HG03442 (cell line): ENCODE results near the gene ENO1.
"Not testable (repeated sequence)": the region's sequence is repeated elsewhere in the genome, so short reads cannot be mapped to it uniquely, and the experiment has no call there.

Experiments used
- ATAC-seq: cut with Tn5 transposase; IDR thresholded peaks from one replicate; pipeline ENCODE4 v1.9.1; 2021; ENCODE audit warnings: mild to moderate bottlenecking, moderate library complexity; ENCODE audit not compliant: unreplicated experiment

The ENO1 gene

GRCh38 chr1:8848663-8849386 is 29.7 kb downstream of the ENO1 start:
- ATAC-seq = no peak

DNA sequence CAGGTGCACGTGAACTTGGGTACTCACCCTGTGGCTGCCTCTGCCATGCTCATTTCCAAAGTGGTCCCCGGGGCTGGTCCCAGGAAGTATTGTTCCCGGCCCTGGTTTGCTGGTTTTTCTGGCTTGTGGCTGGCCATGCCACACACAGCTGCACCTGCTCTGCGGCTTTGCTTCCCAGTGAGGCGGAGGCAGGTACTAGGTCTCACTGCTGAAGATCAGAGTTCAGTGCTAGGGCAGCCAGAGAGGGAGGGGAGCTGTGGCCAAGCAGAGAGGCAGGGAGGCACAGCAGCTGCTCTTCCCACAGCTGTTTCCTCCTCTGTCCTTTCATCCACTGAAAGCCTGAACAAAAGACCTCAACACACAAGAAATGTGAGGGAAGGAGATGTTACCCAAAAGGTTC is 30.5 kb downstream of the ENO1 start:
- no peak for ATAC-seq

- ATAC-seq = no peak
These were observed 32.2 kb downstream of the ENO1 start for GRCh38 chr1:8846263-8846662.

GRCh38 chr1:8845104-8846097 is 33.1 kb downstream of the ENO1 start:
- no peak for ATAC-seq

DNA sequence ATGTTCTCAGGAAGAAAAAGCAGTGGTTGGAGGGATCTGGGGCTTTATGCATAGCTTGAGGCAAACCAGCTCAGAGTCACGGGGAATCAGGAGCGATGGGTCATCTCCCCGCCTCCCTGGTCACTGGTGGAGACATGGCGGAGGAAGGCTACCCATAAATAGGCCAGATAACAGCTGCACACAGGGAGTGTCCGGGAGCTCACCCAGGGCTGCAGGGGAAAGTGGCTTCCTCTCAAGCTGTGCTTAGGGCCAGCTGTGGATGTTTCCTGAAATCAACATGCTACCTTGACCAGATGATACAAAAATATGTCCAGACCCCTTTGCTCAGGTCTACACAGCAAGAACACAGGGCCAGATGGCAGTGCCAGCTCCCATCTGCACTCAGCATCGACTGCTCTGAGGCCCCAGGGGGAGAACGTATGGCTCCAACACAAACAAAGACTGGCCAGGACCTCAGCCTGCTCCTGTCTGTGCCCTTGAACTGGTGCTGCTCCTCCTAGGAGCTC is 33.9 kb downstream of the ENO1 start:
- ATAC-seq = no peak

- ATAC-seq = no peak
These were observed 37.1 kb downstream of the ENO1 start for GRCh38 chr1:8841395-8841794.

GRCh38 chr1:8839990-8840389 is 38.5 kb downstream of the ENO1 start:
- ATAC-seq = no peak

DNA sequence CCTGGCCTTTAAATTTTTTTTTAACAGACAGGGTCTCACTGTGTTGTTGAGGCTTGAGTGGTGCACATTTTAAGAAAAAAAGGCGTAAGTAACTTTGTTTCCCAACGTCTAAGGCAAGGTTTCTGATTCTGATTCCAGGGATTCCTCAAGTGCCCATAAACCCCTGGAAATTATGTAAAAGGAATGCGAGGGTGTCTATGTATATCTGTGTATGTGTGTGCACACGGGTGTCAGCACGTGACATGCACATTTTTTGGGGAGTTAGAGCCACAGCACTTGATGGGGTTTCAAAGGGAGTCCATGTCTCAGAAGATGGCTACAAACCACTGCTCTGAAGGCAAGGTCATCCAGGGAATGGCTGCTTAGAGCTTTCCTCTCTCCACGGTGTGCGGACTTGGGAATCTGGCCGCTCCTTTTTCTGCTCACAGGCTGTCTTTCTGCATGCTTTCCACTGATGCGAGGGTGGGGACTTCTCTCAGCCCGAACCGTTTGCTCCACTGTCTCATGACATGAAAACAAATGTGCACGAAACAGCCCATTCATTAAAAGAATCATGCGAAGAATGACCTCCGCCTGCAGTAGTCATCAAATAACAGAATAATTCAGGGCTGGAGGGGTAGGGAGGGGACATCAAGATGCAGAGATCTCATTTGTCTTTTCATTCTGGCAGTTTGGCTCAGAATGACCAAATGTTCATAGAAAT is 42.4 kb downstream of the ENO1 start:
- ATAC-seq = no peak

DNA sequence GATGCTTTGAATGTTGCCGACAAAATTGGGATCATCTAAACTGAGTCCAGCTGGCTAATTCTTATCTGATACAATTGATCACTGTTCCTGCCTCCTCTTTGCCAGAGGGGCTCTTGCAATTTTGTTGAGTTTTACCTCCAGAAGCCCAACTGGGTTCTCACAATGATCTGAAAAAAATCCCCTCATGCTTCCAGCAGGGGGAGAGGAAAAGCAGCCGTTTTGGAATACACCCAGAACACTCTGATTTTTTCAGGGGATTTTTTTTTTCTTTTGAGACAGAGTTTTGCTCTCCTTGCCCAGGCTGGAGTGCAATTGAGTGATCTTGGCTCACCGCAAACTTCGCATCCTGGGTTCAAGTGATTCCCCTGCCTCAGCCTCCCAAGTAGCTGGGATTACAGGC is 47.1 kb downstream of the ENO1 start:
- ATAC-seq = no peak

- not testable (repeated sequence) for ATAC-seq
These were observed 47.8 kb downstream of the ENO1 start for GRCh38 chr1:8830732-8831131.

GRCh38 chr1:8825985-8826481 is 52.5 kb downstream of the ENO1 start:
- no peak for ATAC-seq

GRCh38 chr1:8823295-8823664 is 55.2 kb downstream of the ENO1 start:
- no peak for ATAC-seq

DNA sequence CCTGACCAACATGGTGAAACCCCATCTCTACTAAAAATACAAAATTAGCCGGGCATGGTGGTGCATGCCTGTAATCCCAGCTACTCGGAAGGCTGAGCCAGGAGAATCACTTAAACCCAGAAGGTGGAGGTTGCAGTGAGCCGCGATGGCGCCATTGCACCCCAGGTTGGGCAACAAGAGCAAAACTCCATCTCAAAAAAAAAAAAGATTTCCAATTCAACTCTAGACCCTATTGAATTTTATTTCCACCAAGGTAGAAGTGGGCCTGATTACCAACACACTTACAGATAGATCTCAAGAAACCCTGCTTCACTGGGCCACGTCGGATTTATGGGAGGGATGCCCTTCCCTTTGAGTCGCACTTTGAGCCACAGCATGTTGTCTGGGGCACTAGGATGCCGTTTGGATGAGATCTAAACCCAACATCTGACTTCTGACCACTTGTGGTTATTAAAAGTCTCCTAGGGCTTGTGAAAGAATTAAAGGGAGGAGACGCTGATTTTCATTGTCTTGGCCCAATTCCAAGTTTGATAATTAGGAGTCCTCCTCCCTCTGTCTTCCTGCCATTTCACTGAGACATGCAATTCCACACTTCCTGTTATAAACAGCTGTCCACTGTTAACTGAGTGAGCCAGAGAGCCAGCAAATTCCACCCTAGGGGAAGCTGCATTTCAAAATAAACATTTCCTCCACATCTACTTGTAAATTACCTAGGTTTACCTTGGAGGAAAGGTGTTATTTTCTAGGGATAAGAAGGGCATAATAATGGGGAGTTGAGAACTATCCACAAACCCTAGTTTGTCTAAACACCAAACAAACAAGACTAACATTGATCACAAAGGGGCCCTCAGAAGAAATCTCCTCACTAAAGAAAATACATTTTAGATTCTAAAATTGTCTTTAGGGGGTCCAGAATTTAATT is 55.9 kb downstream of the ENO1 start:
- ATAC-seq = no peak

- ATAC-seq = no peak
These were observed 57.4 kb downstream of the ENO1 start for GRCh38 chr1:8821084-8821483.

- not testable (repeated sequence) for ATAC-seq
These were observed 59.7 kb downstream of the ENO1 start for GRCh38 chr1:8818789-8819188.

GRCh38 chr1:8818325-8818775 is 60.1 kb downstream of the ENO1 start:
- no peak for ATAC-seq

- ATAC-seq = peak; percentile 89
These were observed 60.8 kb downstream of the ENO1 start, which contains the start of gene RERE for GRCh38 chr1:8817412-8818324. Gene RERE (minus strand): TSS chr1:8817640.

GRCh38 chr1:8816831-8817411 is 61.6 kb downstream of the ENO1 start:
- ATAC-seq = peak; percentile 20
